Mammary epithelial cell (primary cell): ENCODE results near the gene SRRD.

Source experiments
- EZH2 ChIP-seq: IDR thresholded peaks from 2 replicates; pipeline ENCODE4 v1.6.1; 2012; ENCODE audit warnings: low read length, inconsistent platforms, borderline replicate concordance
- TF ChIP-seq, protein P1 (sequence below), 2 donors: IDR thresholded peaks in 1 of 2; conservative IDR thresholded peaks in 1 of 2; 2 replicates each; pipeline ENCODE4 v1.5.1; 2011 to 2012; ENCODE audit warnings: inconsistent platforms in 2 of 2, low read length in 2 of 2, mild to moderate bottlenecking in 2 of 2, control low read depth in 1 of 2, low read depth in 1 of 2; ENCODE audit not compliant: insufficient read depth in 1 of 2; ENCODE audit errors: extremely low read depth in 1 of 2

DNA sequence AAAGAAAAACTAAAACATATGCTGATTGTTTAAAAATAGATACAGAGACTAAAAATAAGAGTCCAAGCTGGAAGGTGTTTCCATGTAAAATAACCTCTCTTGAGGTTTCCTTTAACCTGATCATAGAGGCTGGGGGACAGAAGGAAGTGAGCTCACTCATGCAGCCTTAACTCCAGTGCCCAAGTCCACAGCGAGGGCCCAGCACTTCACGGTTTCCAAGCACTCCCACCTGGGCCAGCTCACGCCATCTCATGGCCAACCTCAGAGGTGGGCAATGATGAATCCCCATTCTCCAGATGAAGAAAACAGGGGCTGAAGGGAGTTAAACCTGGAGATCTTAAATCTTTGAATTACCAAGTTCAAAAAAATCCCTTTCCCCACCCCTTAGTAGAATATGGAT lies 43.5 kb downstream of the SRRD start:
- TF ChIP-seq, protein P1, sequence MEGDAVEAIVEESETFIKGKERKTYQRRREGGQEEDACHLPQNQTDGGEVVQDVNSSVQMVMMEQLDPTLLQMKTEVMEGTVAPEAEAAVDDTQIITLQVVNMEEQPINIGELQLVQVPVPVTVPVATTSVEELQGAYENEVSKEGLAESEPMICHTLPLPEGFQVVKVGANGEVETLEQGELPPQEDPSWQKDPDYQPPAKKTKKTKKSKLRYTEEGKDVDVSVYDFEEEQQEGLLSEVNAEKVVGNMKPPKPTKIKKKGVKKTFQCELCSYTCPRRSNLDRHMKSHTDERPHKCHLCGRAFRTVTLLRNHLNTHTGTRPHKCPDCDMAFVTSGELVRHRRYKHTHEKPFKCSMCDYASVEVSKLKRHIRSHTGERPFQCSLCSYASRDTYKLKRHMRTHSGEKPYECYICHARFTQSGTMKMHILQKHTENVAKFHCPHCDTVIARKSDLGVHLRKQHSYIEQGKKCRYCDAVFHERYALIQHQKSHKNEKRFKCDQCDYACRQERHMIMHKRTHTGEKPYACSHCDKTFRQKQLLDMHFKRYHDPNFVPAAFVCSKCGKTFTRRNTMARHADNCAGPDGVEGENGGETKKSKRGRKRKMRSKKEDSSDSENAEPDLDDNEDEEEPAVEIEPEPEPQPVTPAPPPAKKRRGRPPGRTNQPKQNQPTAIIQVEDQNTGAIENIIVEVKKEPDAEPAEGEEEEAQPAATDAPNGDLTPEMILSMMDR (conservative IDR thresholded peaks at IDR 0.05 in 1 of 2, IDR thresholded peaks at IDR 0.05 in 1 of 2; ENCODE audit: extremely low read depth in 1 of 2, insufficient read depth in 1 of 2, low read depth in 1 of 2, low read length in 2 of 2): no peak
- no peak for TF ChIP-seq EZH2
